ENCODE measurements around the gene SRSF10.
"Not testable (repeated sequence)": the region's sequence is repeated elsewhere in the genome, so short reads cannot be mapped to it uniquely, and the experiment has no call there.

The SRSF10 gene

DNA sequence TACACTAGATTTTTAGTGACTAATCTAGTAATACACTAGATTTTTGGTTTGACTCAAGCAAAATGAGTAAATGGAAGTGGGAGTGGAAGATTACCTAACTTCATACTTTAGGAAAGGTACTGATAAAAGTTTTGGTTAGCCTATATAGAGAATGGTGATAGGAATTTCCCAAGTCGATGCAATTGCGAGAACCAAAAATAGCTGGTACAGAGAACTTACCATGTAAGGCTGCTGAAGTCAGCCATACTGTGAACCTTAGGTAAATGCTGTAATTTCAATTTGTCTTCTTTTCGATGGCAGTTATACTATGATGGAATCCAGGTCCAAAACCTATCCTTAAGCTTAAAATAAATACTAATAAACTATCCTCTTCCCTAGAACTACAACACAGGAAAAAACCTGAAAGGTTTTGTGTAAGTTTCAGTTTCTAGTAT, 15.9 kb downstream of the SRSF10 start:
- in situ Hi-C loops (cut with HindIII; ENCODE audit: low pct_ligation_motif_present, low pct_unique_long_range_greater_than_20kb, low sequenced_read_pairs): loop anchor here (10.0 kb wide), 1 partner anchor 51 kb away; no protein-coding TSS in a partner anchor
- DNase-seq: no peak

DNA sequence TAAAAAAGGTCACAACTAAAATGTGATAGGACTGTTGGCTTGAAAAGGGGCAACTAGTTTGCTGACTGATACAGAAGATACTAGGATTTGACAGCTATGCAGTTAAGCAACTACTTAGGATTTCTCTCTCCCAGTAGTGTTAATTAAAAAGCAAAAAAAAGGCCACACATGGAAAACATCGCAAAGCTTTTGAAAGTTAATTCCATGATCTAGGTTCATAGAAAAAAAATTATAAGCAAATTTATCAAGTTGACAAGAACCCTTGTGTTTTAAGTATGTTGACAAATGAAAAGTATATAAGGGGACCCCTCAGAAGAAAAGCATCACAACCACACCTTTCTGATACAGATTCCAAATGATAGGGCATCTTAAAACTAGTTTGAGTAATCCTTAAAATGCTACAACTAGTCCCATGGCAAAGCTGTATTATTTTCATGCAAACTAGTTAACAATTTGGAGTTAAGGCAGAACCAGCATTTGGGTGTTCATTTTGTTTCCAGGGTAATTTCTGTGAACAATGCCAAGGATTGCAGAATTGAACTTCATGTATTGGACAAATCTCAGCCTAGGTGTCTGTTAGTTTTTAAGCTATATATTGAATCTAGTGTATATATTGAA, 16.4 kb downstream of the SRSF10 start:
- no peak for DNase-seq
- in situ Hi-C loops (cut with HindIII; ENCODE audit: low pct_ligation_motif_present, low pct_unique_long_range_greater_than_20kb, low sequenced_read_pairs): loop anchor here (10.0 kb wide), 1 partner anchor 51 kb away; no protein-coding TSS in a partner anchor

DNA sequence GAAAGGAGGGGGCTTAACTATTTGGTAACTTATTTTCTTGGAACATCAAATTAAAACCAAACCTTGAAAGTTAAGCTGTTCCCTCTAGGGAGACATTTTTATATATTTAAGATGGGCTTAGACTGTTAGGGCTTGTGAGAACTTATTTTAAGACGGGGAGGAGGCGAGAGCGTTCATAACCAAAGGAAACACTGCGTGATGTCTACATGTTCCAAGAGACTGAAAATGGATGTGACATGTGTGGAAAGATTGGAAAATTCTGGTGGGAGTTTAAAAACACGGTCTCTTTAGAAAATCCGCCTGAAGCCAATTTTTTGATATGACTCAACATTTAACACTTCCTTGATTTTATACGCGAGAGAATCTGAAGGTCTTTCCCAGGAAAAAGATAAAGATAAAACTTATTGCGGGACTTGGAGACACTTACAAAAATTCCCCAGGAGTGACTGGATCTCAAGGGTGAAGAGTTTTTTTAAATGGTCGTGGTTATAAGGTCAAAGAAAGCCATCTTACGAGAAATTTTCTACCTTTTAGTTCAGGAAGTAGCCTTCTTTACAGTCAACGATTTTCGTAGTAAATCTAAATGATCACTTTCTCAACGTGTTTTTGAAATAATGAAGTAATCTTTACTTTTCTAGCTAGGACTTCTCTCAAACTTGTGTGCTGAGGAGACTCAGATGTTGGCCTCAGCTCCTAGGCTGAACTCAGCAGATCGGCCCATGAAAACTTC, 19.7 kb downstream of the SRSF10 start:
- in situ Hi-C loops (cut with HindIII; ENCODE audit: low pct_ligation_motif_present, low pct_unique_long_range_greater_than_20kb, low sequenced_read_pairs): loop anchor here (10.0 kb wide), 1 partner anchor 54 kb away; no protein-coding TSS in a partner anchor
- peak; percentile 24 for DNase-seq

DNA sequence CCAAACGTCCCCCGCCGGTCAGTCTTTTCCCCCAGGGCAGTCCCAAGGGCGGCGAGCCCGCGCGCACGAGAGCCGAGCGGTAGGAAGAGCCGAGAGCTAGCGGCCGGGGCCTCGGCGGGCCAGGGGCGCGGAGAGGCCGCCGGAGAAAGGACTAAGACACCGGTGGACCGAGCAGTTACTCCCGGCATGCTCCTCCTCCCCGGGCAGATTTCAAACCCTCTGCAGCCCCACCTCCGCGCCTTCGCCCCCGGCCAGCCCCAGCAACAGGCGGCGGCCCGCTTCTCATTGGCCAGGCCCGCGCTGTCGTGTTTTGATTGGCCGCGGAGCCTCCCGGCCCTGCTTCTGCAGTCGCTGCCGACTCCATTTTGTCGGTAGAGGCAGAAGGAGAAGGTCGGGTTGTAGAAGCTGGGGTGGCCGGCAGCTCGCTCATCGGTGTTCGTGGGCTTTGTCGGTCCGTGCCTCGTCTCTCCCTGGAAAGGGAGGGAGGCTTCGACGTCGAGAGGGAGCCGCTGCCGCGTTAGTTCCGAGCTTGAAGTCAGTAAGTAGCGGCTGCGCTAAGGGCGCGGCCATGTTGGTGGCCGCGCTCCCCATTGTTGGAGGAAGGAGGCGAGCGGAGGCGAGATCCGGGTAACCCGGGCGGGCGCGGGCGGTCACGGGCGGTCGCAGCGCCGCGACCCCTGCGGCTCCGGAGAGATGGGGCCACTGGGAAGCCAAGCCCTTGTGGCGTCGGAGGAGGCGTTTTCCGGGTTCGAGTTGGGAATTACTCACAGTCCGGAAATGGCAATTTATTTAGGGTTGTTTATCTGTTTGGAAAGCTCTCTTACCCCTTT, 20.5 kb downstream of the SRSF10 start, which contains the start of gene PNRC2:
Gene PNRC2, plus strand, starts transcription at position 368 of the 830 bp plus-strand sequence. CDS start 1,630 bp downstream, outside the sequence.
- in situ Hi-C loops (cut with HindIII; ENCODE audit: low pct_ligation_motif_present, low pct_unique_long_range_greater_than_20kb, low sequenced_read_pairs): loop anchor here (10.0 kb wide), 1 partner anchor 55 kb away; no protein-coding TSS in a partner anchor
- peak; percentile 92 for DNase-seq

DNA sequence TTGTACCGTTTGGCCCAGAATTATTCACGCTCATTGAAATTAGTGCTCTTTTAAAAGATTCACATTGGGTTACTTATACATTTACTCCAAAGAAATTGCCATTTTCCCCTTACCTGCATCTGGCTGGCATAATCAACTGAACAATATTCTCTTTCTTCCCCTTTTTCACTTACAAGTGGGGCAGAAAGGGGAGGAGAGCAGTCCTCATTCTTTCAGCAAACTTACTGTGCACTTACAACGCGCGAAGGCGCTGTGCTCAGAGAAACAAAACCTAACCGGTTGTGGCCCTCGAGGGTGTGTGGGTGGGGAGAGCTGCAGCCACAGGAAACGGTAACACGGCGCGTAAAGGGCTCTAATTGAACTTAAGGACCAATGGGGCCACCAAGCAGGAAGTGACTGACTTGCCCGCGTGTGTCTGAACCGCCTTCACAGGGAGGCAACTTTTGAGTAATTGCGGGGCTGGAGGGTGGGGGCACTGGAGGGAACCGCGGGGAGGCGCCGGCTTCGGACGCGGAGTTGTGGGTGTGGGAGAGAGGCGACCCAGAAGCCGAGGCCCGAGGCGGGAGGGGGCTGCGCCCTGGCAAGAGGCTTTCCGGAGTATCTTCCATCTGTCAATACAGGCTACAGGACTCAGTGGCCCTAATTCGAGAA, 21.2 kb downstream of the SRSF10 start:
- peak; percentile 87 for DNase-seq
- in situ Hi-C loops (cut with HindIII; ENCODE audit: low pct_ligation_motif_present, low pct_unique_long_range_greater_than_20kb, low sequenced_read_pairs): no loop called here

DNA sequence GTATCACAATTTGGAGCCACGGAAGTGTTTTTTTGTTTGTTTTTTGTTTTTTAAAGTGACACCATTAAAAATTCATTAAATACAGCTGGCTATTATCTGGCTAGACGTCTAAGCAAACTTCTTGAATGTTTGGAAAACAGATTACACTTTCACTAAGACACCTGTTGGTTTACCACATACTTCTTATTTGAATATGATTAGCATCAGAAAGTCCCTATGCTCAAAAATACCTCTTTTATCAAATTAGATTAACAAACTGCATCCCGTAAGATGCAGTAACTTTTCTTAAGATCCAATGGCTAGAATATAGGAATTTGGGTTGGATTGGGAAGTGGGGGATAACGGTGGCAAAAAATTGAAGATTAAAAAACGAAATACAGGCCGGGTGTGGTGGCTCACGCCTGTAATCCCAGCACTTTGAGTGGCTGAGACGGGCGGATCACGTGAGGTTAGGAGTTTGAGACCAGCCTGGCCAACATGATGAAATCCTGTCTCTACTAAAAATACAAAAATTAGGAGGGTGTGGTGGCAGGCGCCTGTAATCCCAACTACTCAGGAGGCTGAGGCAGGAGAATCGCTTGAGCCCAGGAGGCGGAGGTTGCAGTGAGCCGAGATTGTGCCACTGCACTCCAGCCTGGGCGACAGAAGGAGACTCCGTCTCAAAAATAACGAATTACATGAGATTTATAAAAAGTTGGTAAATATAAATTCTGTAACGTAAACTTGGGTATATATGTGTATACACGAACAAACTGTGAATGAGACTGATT, 21.9 kb downstream of the SRSF10 start:
- DNase-seq; in situ Hi-C loops (cut with HindIII; ENCODE audit: low pct_ligation_motif_present, low pct_unique_long_range_greater_than_20kb, low sequenced_read_pairs): not testable (repeated sequence)

DNA sequence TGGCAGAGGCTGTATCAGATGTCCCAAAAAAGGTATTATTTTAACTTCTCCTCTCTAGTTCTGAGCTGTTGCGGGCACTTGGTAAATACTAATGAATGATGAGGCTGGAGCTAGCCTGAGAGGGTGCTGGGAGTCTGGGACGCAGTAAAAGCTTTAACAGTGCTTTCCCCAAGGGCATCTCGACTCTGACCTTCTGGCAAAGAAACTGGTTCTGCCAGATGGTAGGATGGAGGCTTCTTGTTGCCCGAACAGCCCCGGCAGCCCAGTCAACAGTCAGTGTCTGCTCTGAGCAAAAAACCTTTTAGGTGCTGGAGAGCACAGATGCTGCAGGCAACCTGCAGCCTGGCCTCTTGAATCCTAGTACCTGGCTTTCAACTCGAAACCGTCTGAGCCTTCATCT, 23.0 kb downstream of the SRSF10 start:
- no peak for DNase-seq
- in situ Hi-C loops (cut with HindIII; ENCODE audit: low pct_ligation_motif_present, low pct_unique_long_range_greater_than_20kb, low sequenced_read_pairs): no loop called here

DNA sequence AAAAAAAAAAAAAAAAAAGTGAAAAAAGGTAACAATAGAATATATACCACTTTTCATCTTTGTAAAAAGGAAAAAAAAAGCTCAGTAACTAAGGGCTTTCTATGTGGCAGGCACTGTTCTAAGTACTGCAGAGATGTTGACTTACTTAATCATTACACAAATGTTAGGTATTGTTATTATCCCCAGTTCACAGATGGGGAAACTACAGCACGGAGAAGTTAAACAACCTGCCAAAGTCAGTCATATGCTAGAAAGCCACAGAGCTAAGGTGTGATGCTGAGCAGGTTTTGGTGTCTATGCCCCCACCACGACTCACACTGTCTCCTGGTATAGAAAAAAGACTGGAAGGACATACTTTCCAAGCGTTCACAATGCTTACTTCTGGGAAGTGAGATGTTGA, 27.1 kb downstream of the SRSF10 start:
- no peak for DNase-seq
- in situ Hi-C loops (cut with HindIII; ENCODE audit: low pct_ligation_motif_present, low pct_unique_long_range_greater_than_20kb, low sequenced_read_pairs): no loop called here

DNA sequence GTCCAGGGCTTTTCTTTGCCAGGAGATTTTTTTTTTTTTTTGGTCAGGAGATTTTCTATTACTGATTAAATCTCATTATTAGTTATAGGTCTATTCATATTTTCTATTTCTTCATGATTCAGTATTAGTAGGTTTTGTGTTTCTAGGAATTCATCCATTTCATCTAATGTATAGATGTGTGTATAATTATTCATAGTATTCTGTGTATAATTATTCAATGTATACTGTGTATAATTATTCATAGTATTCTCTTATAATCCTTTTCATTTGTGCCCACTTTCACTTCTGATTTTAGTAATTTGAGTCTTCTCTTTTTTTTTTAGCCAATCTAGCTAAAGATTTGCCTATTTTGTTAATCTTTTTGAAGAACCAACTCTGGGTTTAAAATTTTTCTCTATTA, 32.8 kb downstream of the SRSF10 start:
- in situ Hi-C loops (cut with HindIII; ENCODE audit: low pct_ligation_motif_present, low pct_unique_long_range_greater_than_20kb, low sequenced_read_pairs): no loop called here
- DNase-seq: no peak

DNA sequence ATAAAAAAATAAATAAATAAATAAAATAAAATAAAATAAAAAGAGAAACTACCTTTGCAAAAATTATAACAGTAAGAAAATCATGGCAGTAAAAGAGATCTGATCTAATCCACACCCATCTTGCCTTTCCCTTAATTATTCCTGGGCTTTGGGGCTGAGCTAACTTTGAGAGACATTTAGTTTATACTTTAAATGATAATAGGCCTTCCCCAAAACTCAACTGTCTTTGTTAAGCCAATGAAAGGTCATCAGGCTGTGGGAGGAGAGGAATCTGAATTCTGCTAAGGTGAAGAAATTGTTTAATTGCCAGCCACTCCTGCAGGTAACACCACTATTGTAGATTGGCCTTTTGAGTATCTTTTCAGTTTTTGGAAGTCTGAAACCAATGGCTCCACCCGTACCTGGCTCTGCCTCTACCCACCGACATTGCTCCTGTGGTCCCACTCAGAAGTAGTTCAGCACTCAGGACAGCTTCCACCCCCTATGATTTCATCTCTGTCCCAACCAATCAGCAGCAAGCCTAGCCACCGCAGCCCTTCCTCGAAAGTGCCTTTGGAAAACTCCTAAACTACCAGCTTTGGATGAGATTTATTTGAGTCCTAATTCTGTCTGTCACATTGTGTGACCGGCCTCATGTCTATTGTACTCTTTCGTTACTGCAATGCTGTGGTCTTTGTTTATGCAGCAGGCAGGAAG, 43.5 kb downstream of the SRSF10 start:
- DNase-seq: no peak
- in situ Hi-C loops (cut with HindIII; ENCODE audit: low pct_ligation_motif_present, low pct_unique_long_range_greater_than_20kb, low sequenced_read_pairs): no loop called here

DNA sequence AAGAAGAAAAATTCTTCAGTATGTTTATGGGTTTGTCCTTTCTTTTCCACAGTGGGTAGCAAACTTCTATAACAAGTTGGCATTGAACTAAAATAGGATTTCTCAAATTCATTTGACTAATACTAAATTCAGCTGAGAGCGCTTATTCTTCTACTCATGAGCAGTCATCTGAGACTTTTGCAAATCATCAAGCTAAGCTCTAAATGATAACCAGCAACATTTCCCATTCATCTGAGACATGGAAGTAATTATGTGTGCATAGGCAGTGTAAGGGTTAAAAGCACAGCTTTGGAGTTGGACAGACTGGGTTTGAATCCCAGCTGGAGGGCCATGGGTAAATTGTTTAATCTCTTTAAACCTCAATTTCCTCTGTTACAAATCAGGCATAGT, 48.6 kb downstream of the SRSF10 start:
- DNase-seq: peak; percentile 59
- in situ Hi-C loops (cut with HindIII; ENCODE audit: low pct_ligation_motif_present, low pct_unique_long_range_greater_than_20kb, low sequenced_read_pairs): no loop called here

DNA sequence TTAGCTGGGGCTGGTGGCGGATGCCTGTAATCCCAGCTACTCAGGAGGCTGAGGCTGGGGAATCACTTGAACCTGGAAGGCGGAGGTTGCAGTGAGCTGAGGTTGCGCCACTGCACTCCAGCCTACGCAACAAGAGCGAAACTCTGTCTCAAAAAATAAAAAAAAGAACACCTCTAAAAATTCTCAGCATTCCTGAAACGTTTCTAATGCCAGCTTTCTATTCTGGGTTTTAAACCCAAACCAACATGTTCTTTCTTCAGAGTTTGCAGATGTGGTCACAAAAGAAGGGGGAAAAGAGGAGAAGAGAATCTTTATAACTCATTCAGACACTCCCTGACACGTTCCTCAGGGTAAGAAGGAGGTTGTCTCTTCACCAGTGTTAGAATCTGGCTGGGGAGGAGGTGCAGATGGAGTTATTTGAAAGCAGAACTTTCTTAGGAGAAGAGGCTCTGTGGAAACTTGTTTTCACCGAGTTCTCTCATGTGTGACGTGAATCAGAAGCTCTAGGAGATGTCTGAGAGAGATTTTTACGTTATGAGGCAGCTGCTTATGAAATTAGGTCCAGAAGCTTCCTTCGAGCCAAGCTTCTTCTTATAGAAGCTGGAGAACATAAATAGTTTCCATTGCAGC, 49.2 kb downstream of the SRSF10 start:
- in situ Hi-C loops (cut with HindIII; ENCODE audit: low pct_ligation_motif_present, low pct_unique_long_range_greater_than_20kb, low sequenced_read_pairs): no loop called here
- peak; percentile 88 for DNase-seq

DNA sequence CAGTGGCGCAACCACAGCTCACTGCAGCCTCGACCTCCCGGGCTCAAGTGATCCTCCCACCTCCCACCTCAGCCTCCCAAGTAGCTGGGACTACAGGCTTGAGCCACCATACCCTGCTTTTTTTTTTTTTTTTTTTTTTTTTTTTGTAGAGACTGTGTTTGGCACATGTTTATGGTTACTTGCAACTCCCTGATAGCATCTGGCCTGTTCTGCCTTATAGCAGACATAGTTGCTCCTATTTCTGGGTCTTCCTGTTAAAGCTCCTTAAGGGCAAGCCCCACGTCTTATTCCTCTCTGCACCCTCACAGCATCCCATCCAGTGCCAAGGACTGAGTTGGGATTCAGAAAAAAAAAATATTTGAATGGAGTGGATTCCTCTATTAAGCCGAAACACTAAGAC, 49.9 kb downstream of the SRSF10 start:
- DNase-seq: no peak
- in situ Hi-C loops (cut with HindIII; ENCODE audit: low pct_ligation_motif_present, low pct_unique_long_range_greater_than_20kb, low sequenced_read_pairs): no loop called here

DNA sequence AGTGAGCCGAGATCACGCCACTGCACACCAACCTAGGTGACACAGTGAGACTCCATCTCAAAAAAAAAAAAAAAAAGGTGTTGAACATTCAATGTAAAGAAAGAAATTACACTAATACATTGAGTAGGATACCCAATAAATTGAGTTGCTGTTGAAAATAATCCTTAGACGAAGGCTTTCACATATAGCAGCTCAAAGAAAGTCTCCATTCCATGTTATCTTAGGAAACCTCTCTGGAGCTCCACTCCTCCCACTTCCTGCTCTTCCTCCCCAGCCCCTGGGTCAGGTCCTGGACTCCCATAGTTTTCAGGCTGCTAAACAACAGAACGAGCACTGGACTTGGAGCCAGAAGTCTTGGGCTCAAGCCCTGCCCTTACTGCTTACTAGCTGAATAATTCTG, 51.3 kb downstream of the SRSF10 start:
- no peak for DNase-seq
- in situ Hi-C loops (cut with HindIII; ENCODE audit: low pct_ligation_motif_present, low pct_unique_long_range_greater_than_20kb, low sequenced_read_pairs): no loop called here

DNA sequence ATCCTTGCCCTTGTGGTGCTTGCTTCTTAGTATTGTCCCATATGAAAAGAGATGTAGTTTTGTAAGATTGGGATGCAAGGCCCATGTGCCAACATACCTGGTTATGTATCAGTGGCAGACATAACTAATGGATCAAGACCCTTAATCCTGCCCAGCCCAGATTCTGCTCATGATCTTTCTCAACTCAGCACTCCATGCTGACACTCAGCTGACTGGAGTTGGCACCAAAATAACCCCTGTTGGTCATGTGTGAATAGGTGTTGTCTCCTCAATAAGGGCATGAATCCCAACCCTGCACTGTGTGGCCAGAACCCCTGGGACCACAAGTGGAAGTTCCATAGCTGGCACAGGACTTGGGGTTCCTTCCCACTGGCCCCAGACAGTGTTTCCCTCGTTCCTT, 53.0 kb downstream of the SRSF10 start:
- DNase-seq: no peak
- in situ Hi-C loops (cut with HindIII; ENCODE audit: low pct_ligation_motif_present, low pct_unique_long_range_greater_than_20kb, low sequenced_read_pairs): no loop called here

DNA sequence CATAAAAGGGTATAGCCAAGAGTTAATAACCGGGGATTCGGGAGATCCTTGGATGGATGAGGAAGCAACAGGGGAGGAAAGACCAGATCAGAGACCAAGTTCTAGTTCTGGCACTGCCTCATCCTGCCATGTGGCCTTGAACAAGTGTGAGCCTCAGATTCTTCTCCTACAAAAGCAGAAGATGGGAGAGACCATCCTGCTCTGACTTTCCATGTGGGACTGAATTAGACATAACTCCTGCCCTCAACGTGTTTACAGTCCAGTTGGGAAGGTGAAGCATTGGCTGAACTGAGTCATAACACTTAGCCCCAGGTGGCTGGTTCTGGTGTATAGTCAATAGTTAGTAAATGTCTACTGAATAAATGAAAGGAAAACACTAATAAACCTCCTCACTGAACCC, 54.8 kb downstream of the SRSF10 start:
- in situ Hi-C loops (cut with HindIII; ENCODE audit: low pct_ligation_motif_present, low pct_unique_long_range_greater_than_20kb, low sequenced_read_pairs): no loop called here

DNA sequence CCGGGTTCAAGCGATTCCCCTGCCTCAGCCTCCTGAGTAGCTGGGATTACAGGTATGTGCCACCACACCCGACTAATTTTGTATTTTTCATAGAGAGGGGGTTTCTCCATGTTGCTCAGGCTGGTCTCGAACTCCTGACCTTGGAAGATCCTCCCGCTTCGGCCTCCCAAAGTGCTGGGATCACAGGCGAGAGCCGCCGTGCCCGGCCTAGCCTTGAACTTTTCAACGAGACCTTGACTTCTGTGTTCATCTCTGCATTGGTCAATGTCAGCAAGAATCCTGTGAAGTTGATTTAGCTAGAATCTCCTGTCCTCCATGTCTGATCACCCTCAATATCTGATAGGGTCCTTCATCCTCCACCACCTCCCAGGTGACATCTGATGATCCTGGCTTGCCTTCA, 55.5 kb downstream of the SRSF10 start:
- DNase-seq: no peak
- in situ Hi-C loops (cut with HindIII; ENCODE audit: low pct_ligation_motif_present, low pct_unique_long_range_greater_than_20kb, low sequenced_read_pairs): no loop called here

More for the DNA sequence above, 54.8 kb downstream of the SRSF10 start:
- DNase-seq: no peak

Data from ACHN (cell line).